ENCODE data around the gene RXFP2. TPM values are rescaled to one million over a fixed set of nuclear protein-coding genes. Genes with fewer than 3 reads are reported as not detected.

RXFP2 gene
- total RNA-seq, 1 donor from 2014 or later: not detected

- DNase-seq: no peak
Observed at GRCh38 chr13:31767175-31767900, 28.0 kb downstream of the RXFP2 start.

- DNase-seq: no peak
Observed at GRCh38 chr13:31768351-31768750, 29.0 kb downstream of the RXFP2 start.

GRCh38 chr13:31769575-31769974 is 30.2 kb downstream of the RXFP2 start:
- no peak for DNase-seq

DNA sequence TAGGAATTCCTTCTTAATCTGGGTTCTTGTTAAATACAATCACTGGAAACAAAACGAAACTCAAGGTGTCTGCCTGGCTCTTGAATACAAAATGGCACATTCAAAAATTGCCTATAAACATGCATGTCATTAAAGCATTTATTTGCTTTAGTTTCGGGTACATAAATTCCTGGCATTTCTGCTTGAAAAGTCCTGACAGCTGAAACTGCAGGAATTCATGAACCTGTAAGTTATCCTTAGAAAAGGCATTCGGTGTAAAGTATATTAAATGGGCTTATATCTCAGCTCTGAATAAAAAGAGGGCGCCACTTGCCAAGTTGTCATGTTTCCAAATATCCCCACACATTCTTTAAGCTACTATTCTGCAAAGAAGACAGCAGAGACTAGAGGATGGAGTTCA is 32.9 kb downstream of the RXFP2 start:
- DNase-seq: no peak

DNA sequence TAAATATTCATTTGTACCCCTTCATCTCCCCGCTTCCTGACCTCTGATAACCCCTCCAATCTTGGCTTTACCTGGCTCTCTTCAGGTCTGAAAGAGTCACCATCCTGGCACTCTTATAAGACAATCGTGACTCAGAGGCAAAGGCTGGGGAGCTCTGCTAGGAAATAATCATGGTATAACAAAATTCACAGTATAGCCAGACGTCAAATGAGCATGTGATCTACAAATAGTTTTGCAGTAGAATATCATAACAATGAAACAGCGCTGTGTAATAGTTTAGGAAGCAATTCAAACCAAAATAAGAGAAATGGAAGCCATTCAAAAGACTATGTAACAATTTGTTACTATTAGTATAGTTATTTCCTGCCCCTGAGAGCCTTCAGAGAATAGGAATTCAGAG is 34.2 kb downstream of the RXFP2 start:
- no peak for DNase-seq

GRCh38 chr13:31774186-31774750 is 34.9 kb downstream of the RXFP2 start:
- no peak for DNase-seq

- no peak for DNase-seq
Observed at GRCh38 chr13:31775148-31775547, 35.8 kb downstream of the RXFP2 start.

DNA sequence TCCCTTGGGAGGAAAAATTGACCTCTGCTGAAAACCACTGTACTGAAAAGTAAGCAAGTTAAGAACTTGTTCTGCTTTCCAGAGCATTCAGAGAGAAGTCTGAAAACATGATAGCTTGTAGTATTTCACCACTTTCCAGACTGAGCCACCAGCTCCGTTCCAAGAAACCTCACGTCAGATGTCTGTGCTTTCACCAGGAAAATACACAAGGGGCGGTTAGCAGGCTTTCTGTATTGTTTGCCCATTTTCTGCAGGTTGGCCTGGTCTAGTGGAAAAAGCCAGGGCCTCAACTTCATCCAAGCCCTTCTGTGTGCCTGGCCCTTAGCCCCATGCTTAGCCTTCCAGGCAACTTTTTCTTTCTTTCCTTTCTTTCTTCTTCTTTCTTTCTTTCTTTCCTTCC is 36.4 kb downstream of the RXFP2 start:
- no peak for DNase-seq

- no peak for DNase-seq
Observed at GRCh38 chr13:31781064-31781463, 41.7 kb downstream of the RXFP2 start.

DNA sequence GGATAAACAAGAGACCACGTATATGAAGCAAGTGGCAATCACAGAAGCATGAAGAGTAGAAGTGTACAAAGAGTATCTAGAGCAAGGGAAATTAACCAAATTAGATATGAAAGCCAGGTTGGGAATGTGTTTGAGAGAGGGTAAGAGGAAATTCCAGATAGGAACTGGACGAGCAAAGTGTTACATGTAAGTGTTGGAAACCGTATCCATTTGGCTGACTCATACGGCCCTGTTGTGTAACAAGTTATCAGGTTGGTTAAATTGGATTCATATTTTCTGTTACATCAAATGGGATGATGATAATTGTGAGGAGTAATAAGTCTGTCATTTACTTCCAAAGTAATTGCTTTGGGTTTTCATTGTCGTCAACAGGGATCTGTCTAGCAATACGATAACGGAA is 46.7 kb downstream of the RXFP2 start:
- DNase-seq: no peak

DNA sequence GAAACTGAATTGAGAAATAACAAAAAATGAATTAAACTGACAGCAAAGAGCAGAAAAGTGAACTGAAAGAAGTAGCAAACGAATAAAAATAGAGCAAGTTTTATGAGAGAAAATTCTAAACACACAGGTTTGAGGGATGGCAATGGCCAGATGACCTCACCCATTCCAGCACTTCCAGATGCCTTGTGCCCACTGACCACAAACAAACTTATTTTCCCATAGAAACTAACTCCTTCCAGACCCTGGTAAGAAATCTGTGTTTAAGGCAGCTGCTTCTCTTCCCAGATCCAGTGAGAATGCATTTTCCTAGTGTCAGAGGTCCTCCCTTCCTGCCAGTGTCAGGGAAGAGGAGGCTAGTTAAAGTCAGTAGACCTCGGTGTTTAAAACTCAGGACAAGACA is 51.7 kb downstream of the RXFP2 start:
- DNase-seq: no peak

DNA sequence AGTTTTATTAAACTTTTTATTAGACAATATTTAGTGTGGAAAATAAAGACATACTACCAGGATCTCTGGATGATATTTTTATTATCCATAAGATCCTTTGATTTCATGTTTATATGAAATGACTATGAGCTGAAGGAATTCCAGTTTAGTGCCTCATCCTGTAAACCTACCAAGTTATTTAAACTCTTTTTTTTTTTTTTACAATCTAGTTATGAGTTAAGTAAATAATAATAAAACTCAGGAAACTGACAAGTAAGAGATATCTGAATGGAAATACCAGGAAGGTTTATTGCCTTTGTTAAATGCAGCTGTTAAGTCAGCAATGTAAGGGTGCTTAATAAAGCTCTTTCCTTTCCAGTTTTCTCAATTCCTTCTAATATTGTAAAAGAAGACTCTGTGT is 53.9 kb downstream of the RXFP2 start:
- no peak for DNase-seq

- DNase-seq: no peak
Observed at GRCh38 chr13:31794452-31794851, 55.1 kb downstream of the RXFP2 start.

- DNase-seq: no peak
Observed at GRCh38 chr13:31797154-31797775, 57.9 kb downstream of the RXFP2 start.

DNA sequence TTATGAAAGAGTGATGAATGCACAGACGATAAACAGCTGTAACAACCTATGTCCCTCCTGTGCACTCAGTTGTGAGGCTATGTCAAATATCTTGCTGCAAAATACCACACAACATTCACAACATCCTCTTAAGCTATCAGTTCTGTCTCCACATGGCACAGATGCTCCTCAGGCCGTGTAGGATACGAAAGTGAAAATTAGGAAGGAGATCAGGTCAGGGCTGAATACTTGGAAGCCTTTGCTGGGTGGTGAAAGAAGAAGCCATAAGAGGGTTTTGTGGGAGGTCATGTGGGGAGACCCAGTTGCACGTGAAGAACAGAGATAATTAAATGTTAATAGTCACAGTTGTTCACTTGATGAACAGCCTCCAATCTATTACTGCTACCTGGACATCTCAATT is 58.9 kb downstream of the RXFP2 start:
- no peak for DNase-seq

DNA sequence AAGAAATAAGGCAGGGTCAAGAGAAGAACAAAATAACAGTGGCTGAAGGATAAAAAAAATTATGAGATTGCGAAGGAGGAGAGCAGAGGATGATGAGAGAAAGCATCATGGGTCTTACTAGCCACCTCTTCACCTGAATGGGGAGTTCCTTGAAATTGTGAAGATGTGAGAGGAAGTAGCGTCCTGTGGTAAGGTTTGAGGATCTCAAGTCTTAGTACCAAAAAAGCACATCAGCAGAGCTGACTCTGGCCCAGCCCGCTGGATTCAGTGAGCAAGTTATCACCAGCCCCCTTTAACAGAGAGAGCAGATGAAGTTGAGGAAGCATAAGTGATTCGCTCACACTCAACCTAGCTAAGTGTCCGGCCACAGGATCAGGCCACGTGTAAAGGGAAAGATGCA is 61.8 kb downstream of the RXFP2 start:
- DNase-seq: no peak

DNA sequence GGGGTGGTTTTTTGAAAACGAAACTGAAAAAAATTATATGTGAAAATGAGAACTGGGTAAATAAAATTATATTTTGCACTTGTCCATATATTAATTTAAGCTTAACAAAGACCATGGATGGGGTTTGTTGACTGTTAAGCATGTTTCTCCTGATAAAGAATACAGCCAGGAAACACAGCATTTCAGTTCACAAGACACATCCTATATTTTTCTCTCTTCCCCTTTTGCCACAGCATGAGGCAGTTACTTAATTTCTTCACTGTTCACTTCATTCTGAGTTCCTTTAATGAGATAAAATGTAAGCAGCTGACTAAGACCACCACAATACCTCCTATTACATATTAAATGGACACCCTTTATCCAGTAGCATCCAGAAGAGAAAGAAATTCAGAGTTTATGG is 64.0 kb downstream of the RXFP2 start:
- DNase-seq: no peak

DNA sequence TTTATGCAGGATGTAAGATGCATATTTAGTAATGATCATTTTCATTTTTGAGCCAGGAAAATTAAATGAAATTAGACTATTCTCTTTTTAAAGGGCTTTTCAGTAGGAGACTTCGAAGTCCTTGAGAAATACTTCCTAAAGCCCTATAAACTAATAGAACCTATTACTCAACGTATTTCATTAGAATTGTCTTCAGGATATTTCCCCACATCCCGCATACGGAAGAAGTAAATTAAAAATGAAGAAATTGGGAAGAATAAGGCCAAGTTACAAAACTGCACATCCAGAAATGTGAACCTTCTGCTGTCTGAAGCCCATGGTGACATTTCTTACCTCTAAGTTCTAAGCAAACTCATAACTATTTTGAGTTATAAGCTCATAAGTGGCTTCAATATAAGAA is 66.5 kb downstream of the RXFP2 start:
- DNase-seq: no peak

GRCh38 chr13:31807090-31807541 is 67.8 kb downstream of the RXFP2 start:
- no peak for DNase-seq

GRCh38 chr13:31814536-31814935 is 75.2 kb downstream of the RXFP2 start:
- DNase-seq: no peak

DNA sequence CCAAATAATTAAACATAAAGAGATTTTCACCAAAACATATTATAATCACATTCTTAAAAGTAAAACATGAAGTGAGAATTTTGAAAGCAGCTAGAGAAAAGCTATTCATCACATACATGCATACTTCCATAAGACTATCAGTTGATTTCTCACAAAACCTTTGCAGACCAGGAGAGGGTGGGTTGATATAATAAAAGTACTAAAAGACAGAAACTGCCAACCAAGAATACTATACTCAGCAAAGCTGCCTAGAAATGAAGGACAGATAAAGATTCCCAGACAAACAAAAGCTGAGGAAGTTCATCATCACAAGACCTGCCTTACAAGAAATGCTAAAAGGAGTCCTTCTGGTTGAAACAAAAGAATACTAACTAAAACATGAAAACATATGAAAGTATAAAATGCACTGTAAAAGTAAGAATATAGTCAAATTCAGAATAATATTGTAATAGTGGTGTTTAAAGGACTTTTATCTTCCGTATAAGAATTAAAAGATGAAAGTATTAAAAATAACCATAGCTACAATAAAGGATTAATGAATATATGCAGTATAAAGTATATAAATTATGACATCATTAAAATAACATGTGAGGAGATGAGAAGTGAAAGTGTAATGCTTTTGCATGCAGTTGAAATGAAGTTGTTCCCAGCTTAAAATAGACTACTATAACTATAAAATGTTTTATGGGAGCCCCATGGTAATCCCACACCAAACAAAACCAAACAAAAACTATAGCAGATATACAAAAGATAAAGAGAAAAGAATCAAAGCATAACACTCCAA is 76.2 kb downstream of the RXFP2 start:
- DNase-seq: no peak

- no peak for DNase-seq
Observed at GRCh38 chr13:31818236-31818635, 78.9 kb downstream of the RXFP2 start.
